Common myeloid progenitor, CD34-positive (primary cell): ENCODE measurements around the gene CSNK1D.

Source experiments
- CTCF ChIA-PET: fragments of 350-600 bp; sonication (Branson Sonifier 250); formaldehyde crosslinking; loops from one replicate; lab custom pipeline; 2021; ENCODE audit warnings: antibody characterized with exemption; lab: Charles Lee
- POLR2A ChIA-PET: fragments of 350-600 bp; sonication (Branson Sonifier 250); formaldehyde crosslinking; loops from one replicate; lab custom pipeline; 2021; ENCODE audit warnings: antibody characterized with exemption; lab: Charles Lee
- DNase-seq, 3 donors: peaks; one replicate each; pipeline versions ENCODE4 v3.0.0 to v3.0.0-alpha.2; 2013
- H3K27ac ChIP-seq, 2 experiments: 1 replicate in 1 of 2; 2 replicates in 1 of 2; pipeline ENCODE4 v1.7.0; 2013; ENCODE audit warnings: inconsistent platforms in 2 of 2, low read length in 2 of 2, mild to moderate bottlenecking in 2 of 2, low read depth in 1 of 2, moderate library complexity in 1 of 2; ENCODE audit not compliant: severe bottlenecking in 2 of 2, insufficient read depth in 1 of 2, poor library complexity in 1 of 2
- H3K27me3 ChIP-seq, 5 experiments: replicated peaks in 2 of 5; 1 replicate in 3 of 5; 2 replicates in 2 of 5; pipeline versions ENCODE4 v1.6.1 to v1.7.0; 2013; ENCODE audit warnings: low read length in 4 of 5, mild to moderate bottlenecking in 2 of 5, moderate library complexity in 2 of 5, inconsistent platforms in 1 of 5; ENCODE audit not compliant: insufficient read depth in 5 of 5, control insufficient read depth in 4 of 5
- H3K36me3 ChIP-seq, 4 experiments: 1 replicate in 2 of 4; 2 replicates in 2 of 4; pipeline versions ENCODE4 v1.6.1 to v1.7.0; 2013; ENCODE audit warnings: low read length in 3 of 4, control low read depth in 1 of 4, mild to moderate bottlenecking in 1 of 4; ENCODE audit not compliant: control insufficient read depth in 4 of 4, insufficient read depth in 4 of 4
- H3K4me1 ChIP-seq, 4 experiments: 1 replicate in 3 of 4; 2 replicates in 1 of 4; pipeline versions ENCODE4 v1.6.1 to v1.7.1; 2013; ENCODE audit warnings: low read length in 3 of 4, mild to moderate bottlenecking in 3 of 4, control low read depth in 1 of 4, inconsistent platforms in 1 of 4, moderate library complexity in 1 of 4; ENCODE audit not compliant: control insufficient read depth in 4 of 4, insufficient read depth in 4 of 4; ENCODE audit errors: control extremely low read depth in 1 of 4
- H3K4me3 ChIP-seq, 7 experiments: 1 replicate in 4 of 7; 2 replicates in 3 of 7; pipeline versions ENCODE4 v1.5.1 to v1.7.0; 2013; ENCODE audit warnings: mild to moderate bottlenecking in 7 of 7, low read length in 6 of 7, moderate library complexity in 6 of 7, inconsistent platforms in 2 of 7, low read depth in 2 of 7, control low read depth in 1 of 7; ENCODE audit not compliant: insufficient read depth in 4 of 7, control insufficient read depth in 1 of 7; ENCODE audit errors: extremely low read depth in 1 of 7
- H3K9me3 ChIP-seq, 5 experiments: 1 replicate in 4 of 5; 2 replicates in 1 of 5; pipeline versions ENCODE4 v1.6.1 to v1.7.1; 2013; ENCODE audit warnings: low read length in 4 of 5, mild to moderate bottlenecking in 2 of 5, inconsistent platforms in 1 of 5, low read depth in 1 of 5, moderate library complexity in 1 of 5; ENCODE audit not compliant: control insufficient read depth in 4 of 5, insufficient read depth in 2 of 5; ENCODE audit errors: control extremely low read depth in 1 of 5
- WGBS: methylation state at CpG from one replicate; pipeline ENCODE4 v1.1.5; 2013; ENCODE audit not compliant: insufficient coverage; 5-methylcytosine and 5-hydroxymethylcytosine counted together

CSNK1D gene

GRCh38 chr17:82319619-82320062, 46.1 kb upstream of the CSNK1D start:
- Histone ChIP-seq H3K4me1 (peaks cover 0 to 41% (median 32%) of the 10 kb centered on the region in 4 experiments), H3K4me3 (no peak overlapping the region), H3K27me3 (no peaks in the 10 kb centered on the region), H3K9me3 (peaks cover 0 to 3% (median 0%) of the 10 kb centered on the region in 5 experiments), H3K36me3 (no peaks in the 10 kb centered on the region), H3K27ac (no peak overlapping the region)
- 97% methylated on average over 25 of the region's 35 CpGs for WGBS
- POLR2A ChIA-PET, result no interaction called here
- DNase-seq, result no peak
- CTCF ChIA-PET, result interaction anchor here (0.9 to 2.6 kb wide), 2 partner anchors 17 to 84 kb away, joined by 3 to 12 read pairs; no protein-coding TSS in a partner anchor

- ChIA-PET CTCF (interaction anchor here (0.9 kb wide), 1 partner anchor 16 kb away, joined by 3 read pairs; no protein-coding TSS in a partner anchor), POLR2A (no interaction called here)
- 96% methylated on average over 73 of the region's 76 CpGs for WGBS
- Histone ChIP-seq H3K4me3 (no peak overlapping the region), H3K4me1 (peaks cover 0 to 47% (median 37%) of the 10 kb centered on the region in 4 experiments), H3K27me3 (no peaks in the 10 kb centered on the region), H3K36me3 (no peaks in the 10 kb centered on the region), H3K27ac (no peak overlapping the region), H3K9me3 (peaks cover 0 to 3% (median 0%) of the 10 kb centered on the region in 5 experiments)
- DNase-seq, result no peak
Observed at GRCh38 chr17:82318772-82319606, 45.5 kb upstream of the CSNK1D start.

GRCh38 chr17:82318169-82318498, 44.6 kb upstream of the CSNK1D start:
- Histone ChIP-seq H3K9me3 (peaks cover 0 to 3% (median 0%) of the 10 kb centered on the region in 5 experiments), H3K4me1 (peaks cover 0 to 52% (median 39%) of the 10 kb centered on the region in 4 experiments), H3K36me3 (no peaks in the 10 kb centered on the region), H3K4me3 (no peak overlapping the region), H3K27me3 (no peaks in the 10 kb centered on the region), H3K27ac (no peak overlapping the region)
- ChIA-PET POLR2A (no interaction called here), CTCF (interaction anchor here (1.8 to 12.5 kb wide), 2 partner anchors 10 to 17 kb away, joined by 10 to 119 read pairs; no protein-coding TSS in a partner anchor)
- DNase-seq, result no peak
- 93% methylated on average over 17 of the region's 20 CpGs for WGBS

GRCh38 chr17:82317394-82318168, 44.1 kb upstream of the CSNK1D start, which contains the start of gene CD7:
Gene CD7, minus strand, starts transcription at chr17:82317608. Its CDS starts 113 bp downstream, at chr17:82317495.
- CTCF ChIA-PET, result interaction anchor here (0.7 to 12.5 kb wide), 5 partner anchors 9 to 82 kb away, joined by 3 to 119 read pairs (median 5); no protein-coding TSS in a partner anchor
- POLR2A ChIA-PET, result interaction anchor here (0.6 to 1.1 kb wide), 3 partner anchors 14 to 19 kb away, joined by 3 read pairs; no protein-coding TSS in a partner anchor
- Histone ChIP-seq H3K4me3 (no peak within 1 kb of the TSS), H3K27me3 (no peaks in the 10 kb centered on the region), H3K4me1 (peaks cover 0 to 52% (median 39%) of the 10 kb centered on the region in 4 experiments), H3K36me3 (no peaks in the 10 kb centered on the region), H3K27ac (no peak within 1 kb of the TSS), H3K9me3 (peaks cover 0 to 3% (median 0%) of the 10 kb centered on the region in 5 experiments)
- DNase-seq, result no peak
- WGBS, result 93% methylated on average over 21 of the region's 26 CpGs

- POLR2A ChIA-PET, result interaction anchor here (0.6 to 1.1 kb wide), 4 partner anchors 13 to 19 kb away, joined by 3 to 4 read pairs (median 3); no protein-coding TSS in a partner anchor
- no peak overlapping the region for H3K27ac ChIP-seq
- peaks cover 0 to 46% (median 38%) of the 10 kb centered on the region in 4 experiments for H3K4me1 ChIP-seq
Observed at GRCh38 chr17:82316651-82317393, 43.3 kb upstream of the CSNK1D start.

GRCh38 chr17:82315703-82316358, 42.3 kb upstream of the CSNK1D start:
- Histone ChIP-seq H3K27ac (no peak overlapping the region), H3K4me3 (peak overlapping the region in 4 of 7 experiments; percentile 26 to 64 (median 45)), H3K27me3 (no peaks in the 10 kb centered on the region), H3K9me3 (peaks cover 0 to 3% (median 0%) of the 10 kb centered on the region in 5 experiments), H3K4me1 (peaks cover 0 to 43% (median 32%) of the 10 kb centered on the region in 4 experiments), H3K36me3 (no peaks in the 10 kb centered on the region)
- DNase-seq, result peak in 1 of 3 donors; percentile 61
- ChIA-PET POLR2A (interaction anchor here (0.7 to 0.9 kb wide), 3 partner anchors 15 to 46 kb away, joined by 3 to 5 read pairs (median 4); no protein-coding TSS in a partner anchor), CTCF (interaction anchor here (1.1 to 12.5 kb wide), 2 partner anchors 15 to 40 kb away, joined by 3 to 119 read pairs; no protein-coding TSS in a partner anchor)
- WGBS, result 6% methylated on average over 24 of the region's 36 CpGs

More at GRCh38 chr17:82316651-82317393, 43.3 kb upstream of the CSNK1D start:
- CTCF ChIA-PET, result interaction anchor here (0.7 to 12.5 kb wide), 6 partner anchors 8 to 81 kb away, joined by 3 to 119 read pairs (median 4); no protein-coding TSS in a partner anchor
- no peak for DNase-seq
- 92% methylated on average over 25 of the region's 29 CpGs for WGBS
- H3K36me3 ChIP-seq, result no peaks in the 10 kb centered on the region
- no peak overlapping the region for H3K4me3 ChIP-seq
- no peaks in the 10 kb centered on the region for H3K27me3 ChIP-seq
- peaks cover 0 to 3% (median 0%) of the 10 kb centered on the region in 5 experiments for H3K9me3 ChIP-seq
